Endodermal cell (in vitro differentiated cells): ENCODE data around the gene SSBP1. TPM values are rescaled to one million over a fixed set of nuclear protein-coding genes. Genes with fewer than 3 reads are reported as not detected.

Experiments
- DNase-seq: peaks from one replicate; pipeline ENCODE4 v3.0.0-alpha.2; 2017
- H3K27ac ChIP-seq: 2 replicates; pipeline ENCODE4 v1.5.1; 2013; ENCODE audit warnings: mild to moderate bottlenecking, low read depth, low read length, moderate library complexity
- H3K27me3 ChIP-seq: 2 replicates; pipeline ENCODE4 v1.6.1; 2013; ENCODE audit warnings: mild to moderate bottlenecking, low read length, moderate library complexity; ENCODE audit not compliant: insufficient read depth, control insufficient read depth, poor library complexity, severe bottlenecking
- H3K36me3 ChIP-seq: 2 replicates; pipeline ENCODE4 v1.7.0; 2013; ENCODE audit warnings: mild to moderate bottlenecking, low read length, moderate library complexity; ENCODE audit not compliant: control insufficient read depth, insufficient read depth
- H3K4me1 ChIP-seq: one replicate; pipeline ENCODE4 v1.7.0; 2013; ENCODE audit warnings: low read length; ENCODE audit not compliant: control insufficient read depth, insufficient read depth
- H3K4me3 ChIP-seq: 2 replicates; pipeline ENCODE4 v1.5.1; 2013; ENCODE audit warnings: mild to moderate bottlenecking, low read length, moderate library complexity
- H3K9ac ChIP-seq: 2 replicates; pipeline ENCODE4 v1.6.1; 2013; ENCODE audit warnings: mild to moderate bottlenecking, low read length, moderate library complexity; ENCODE audit not compliant: poor library complexity, severe bottlenecking; ENCODE audit errors: extremely low read depth
- H3K9me3 ChIP-seq: 2 replicates; pipeline ENCODE4 v1.6.1; 2013; ENCODE audit warnings: mild to moderate bottlenecking, low read length, moderate library complexity; ENCODE audit not compliant: control insufficient read depth
- H3K27ac Mint-ChIP-seq: 2 replicates; pipeline ENCODE4 v1.8.0; 2020; ENCODE audit warnings: mixed read lengths
- H3K27me3 Mint-ChIP-seq: 2 replicates; pipeline ENCODE4 v1.8.0; 2021; ENCODE audit warnings: mild to moderate bottlenecking, mixed read lengths; ENCODE audit not compliant: insufficient read depth
- H3K36me3 Mint-ChIP-seq: 2 replicates; pipeline ENCODE4 v1.8.0; 2020; ENCODE audit warnings: low read depth, mixed read lengths
- H3K4me1 Mint-ChIP-seq: 2 replicates; pipeline ENCODE4 v1.8.0; 2020; ENCODE audit warnings: mixed read lengths
- H3K4me3 Mint-ChIP-seq: 2 replicates; pipeline ENCODE4 v1.8.0; 2020; ENCODE audit warnings: mild to moderate bottlenecking, moderate library complexity, mixed read lengths
- H3K9me3 Mint-ChIP-seq: 2 replicates; pipeline ENCODE4 v1.8.0; 2020; ENCODE audit warnings: mild to moderate bottlenecking, mixed read lengths
- WGBS, 2 experiments: methylation state at CpG; one replicate each; pipeline versions ENCODE4 v1.1.5 to v1.1.7; 2013; ENCODE audit warnings: missing lambda C conversion rate in 2 of 2, mixed read lengths in 1 of 2; ENCODE audit not compliant: insufficient coverage in 1 of 2, insufficient read length in 1 of 2; 5-methylcytosine and 5-hydroxymethylcytosine counted together
- total RNA-seq, 2 donors: library from RNA; stranded (reverse); fragmentation: NEBNext Ultra II Directional in 1 of 2; extraction: Animal tissue kit (Norgen Biotek cat#: 25700) in 1 of 2; gene quantifications; 2 replicates in 1 of 2; 3 replicates in 1 of 2; pipeline ENCODE4 v1.2.1, GENCODE V29; 2021
- TF ChIP-seq, protein P1 (sequence below): fragments of 200-600 bp; sonication (generic); conservative IDR thresholded peaks from 2 replicates; pipeline ENCODE4 v1.5.0; 2021; ENCODE audit warnings: antibody characterized with exemption, mild to moderate bottlenecking

The SSBP1 gene
- total RNA-seq, 2 donors from 2014 or later, result 179 to 194 TPM

- TF ChIP-seq, protein P1, sequence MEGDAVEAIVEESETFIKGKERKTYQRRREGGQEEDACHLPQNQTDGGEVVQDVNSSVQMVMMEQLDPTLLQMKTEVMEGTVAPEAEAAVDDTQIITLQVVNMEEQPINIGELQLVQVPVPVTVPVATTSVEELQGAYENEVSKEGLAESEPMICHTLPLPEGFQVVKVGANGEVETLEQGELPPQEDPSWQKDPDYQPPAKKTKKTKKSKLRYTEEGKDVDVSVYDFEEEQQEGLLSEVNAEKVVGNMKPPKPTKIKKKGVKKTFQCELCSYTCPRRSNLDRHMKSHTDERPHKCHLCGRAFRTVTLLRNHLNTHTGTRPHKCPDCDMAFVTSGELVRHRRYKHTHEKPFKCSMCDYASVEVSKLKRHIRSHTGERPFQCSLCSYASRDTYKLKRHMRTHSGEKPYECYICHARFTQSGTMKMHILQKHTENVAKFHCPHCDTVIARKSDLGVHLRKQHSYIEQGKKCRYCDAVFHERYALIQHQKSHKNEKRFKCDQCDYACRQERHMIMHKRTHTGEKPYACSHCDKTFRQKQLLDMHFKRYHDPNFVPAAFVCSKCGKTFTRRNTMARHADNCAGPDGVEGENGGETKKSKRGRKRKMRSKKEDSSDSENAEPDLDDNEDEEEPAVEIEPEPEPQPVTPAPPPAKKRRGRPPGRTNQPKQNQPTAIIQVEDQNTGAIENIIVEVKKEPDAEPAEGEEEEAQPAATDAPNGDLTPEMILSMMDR, result no peak
- no peaks in the 10 kb centered on the region for H3K27me3 ChIP-seq
- peaks cover 1% of the 10 kb centered on the region for H3K9me3 Mint-ChIP-seq
- H3K4me3 ChIP-seq, result no peak overlapping the region
- no peak overlapping the region for H3K9ac ChIP-seq
- H3K27ac ChIP-seq, result no peak overlapping the region
- H3K27me3 Mint-ChIP-seq, result no peaks in the 10 kb centered on the region
- no peak for DNase-seq
- 85% methylated on average over 3 of the region's 4 CpGs; no CpG with 5 or more reads in 1 of the 2 experiments for WGBS, 2 experiments
- H3K4me1 ChIP-seq, result peaks cover 10% of the 10 kb centered on the region
- H3K9me3 ChIP-seq, result no peaks in the 10 kb centered on the region
- no peaks in the 10 kb centered on the region for H3K36me3 Mint-ChIP-seq
- H3K27ac Mint-ChIP-seq, result no peak overlapping the region
- H3K4me1 Mint-ChIP-seq, result peaks cover 17% of the 10 kb centered on the region
- no peak overlapping the region for H3K4me3 Mint-ChIP-seq
- no peaks in the 10 kb centered on the region for H3K36me3 ChIP-seq
These were observed 46.2 kb upstream of the SSBP1 start for GRCh38 chr7:141691961-141692360.

DNA sequence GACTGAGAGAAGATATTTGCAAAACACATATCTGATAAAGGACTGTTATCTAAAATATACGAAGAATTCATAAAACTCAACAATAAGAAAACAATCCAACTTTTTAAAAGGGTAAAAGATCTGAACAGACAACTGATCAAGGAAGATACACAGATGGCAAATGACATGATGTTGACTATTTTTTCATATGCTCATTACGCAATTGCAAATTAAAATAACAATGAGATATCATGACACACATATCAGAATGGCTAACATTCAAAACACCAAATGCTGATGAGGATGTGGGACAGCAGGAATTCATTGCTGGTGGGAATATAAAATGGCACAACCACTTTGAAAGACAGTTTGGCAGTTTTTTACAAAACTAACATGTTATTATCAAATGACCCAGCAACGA is 45.1 kb upstream of the SSBP1 start:
- no peaks in the 10 kb centered on the region for H3K9me3 Mint-ChIP-seq
- no peaks in the 10 kb centered on the region for H3K36me3 ChIP-seq
- no peaks in the 10 kb centered on the region for H3K9me3 ChIP-seq
- TF ChIP-seq, protein P1, result no peak
- no peak overlapping the region for H3K4me3 ChIP-seq
- no peak for DNase-seq
- no peak overlapping the region for H3K4me3 Mint-ChIP-seq
- no peak overlapping the region for H3K27ac ChIP-seq
- H3K27me3 Mint-ChIP-seq, result no peaks in the 10 kb centered on the region
- H3K4me1 Mint-ChIP-seq, result peaks cover 23% of the 10 kb centered on the region
- no peak overlapping the region for H3K27ac Mint-ChIP-seq
- no peaks in the 10 kb centered on the region for H3K36me3 Mint-ChIP-seq
- H3K27me3 ChIP-seq, result no peaks in the 10 kb centered on the region
- WGBS, 2 experiments, result 96 to 100% methylated on average over 1 to 3 of the region's 3 CpGs
- H3K9ac ChIP-seq, result no peak overlapping the region
- peaks cover 6% of the 10 kb centered on the region for H3K4me1 ChIP-seq

GRCh38 chr7:141695803-141696289 is 42.3 kb upstream of the SSBP1 start:
- peaks cover 6% of the 10 kb centered on the region for H3K4me1 ChIP-seq
- H3K27me3 ChIP-seq, result peaks cover 16% of the 10 kb centered on the region
- H3K36me3 ChIP-seq, result no peaks in the 10 kb centered on the region
- Mint-ChIP-seq H3K9me3 (no peaks in the 10 kb centered on the region), H3K4me1 (peaks cover 28% of the 10 kb centered on the region), H3K27me3 (peaks cover 21% of the 10 kb centered on the region), H3K4me3 (no peak overlapping the region), H3K27ac (no peak overlapping the region), H3K36me3 (no peaks in the 10 kb centered on the region)
- TF ChIP-seq, protein P1, result no peak
- H3K9ac ChIP-seq, result no peak overlapping the region
- no peaks in the 10 kb centered on the region for H3K9me3 ChIP-seq
- H3K4me3 ChIP-seq, result no peak overlapping the region
- 93 to 94% methylated on average over 6 of the region's 6 CpGs for WGBS, 2 experiments
- DNase-seq, result no peak
- H3K27ac ChIP-seq, result no peak overlapping the region
